HK-2 (cell line): Measurements from ENCODE around the gene CORO2B.
"Not testable (repeated sequence)": the region's sequence is repeated elsewhere in the genome, so short reads cannot be mapped to it uniquely, and the experiment has no call there.

Experiments
- DNase-seq: peaks from one replicate; pipeline ENCODE4 v3.0.0-alpha.2; 2018; ENCODE audit not compliant: unreplicated experiment

The CORO2B gene

DNA sequence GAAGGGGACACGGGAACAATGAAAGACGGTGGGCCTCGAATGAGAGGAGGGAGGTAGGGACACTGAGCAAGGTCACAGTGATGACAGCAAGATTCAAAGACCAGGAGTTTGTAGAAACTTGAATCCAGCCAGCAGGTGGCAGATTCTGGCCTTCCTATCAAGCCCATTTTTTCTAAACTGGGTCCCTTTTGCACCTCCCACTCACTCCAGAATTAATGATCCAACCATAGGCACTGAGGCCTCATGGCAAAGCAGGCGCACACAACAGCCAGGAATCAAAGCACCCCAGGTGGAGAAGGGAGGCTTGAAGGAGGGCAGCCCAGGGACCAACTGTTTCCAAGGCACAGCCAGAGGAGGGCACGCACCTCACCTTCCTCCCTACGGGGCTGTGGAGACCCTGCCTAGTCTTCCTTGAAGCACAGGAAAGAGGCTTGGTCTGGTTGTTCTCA is 151.7 kb downstream of the CORO2B start:
- DNase-seq = peak; percentile 5

DNA sequence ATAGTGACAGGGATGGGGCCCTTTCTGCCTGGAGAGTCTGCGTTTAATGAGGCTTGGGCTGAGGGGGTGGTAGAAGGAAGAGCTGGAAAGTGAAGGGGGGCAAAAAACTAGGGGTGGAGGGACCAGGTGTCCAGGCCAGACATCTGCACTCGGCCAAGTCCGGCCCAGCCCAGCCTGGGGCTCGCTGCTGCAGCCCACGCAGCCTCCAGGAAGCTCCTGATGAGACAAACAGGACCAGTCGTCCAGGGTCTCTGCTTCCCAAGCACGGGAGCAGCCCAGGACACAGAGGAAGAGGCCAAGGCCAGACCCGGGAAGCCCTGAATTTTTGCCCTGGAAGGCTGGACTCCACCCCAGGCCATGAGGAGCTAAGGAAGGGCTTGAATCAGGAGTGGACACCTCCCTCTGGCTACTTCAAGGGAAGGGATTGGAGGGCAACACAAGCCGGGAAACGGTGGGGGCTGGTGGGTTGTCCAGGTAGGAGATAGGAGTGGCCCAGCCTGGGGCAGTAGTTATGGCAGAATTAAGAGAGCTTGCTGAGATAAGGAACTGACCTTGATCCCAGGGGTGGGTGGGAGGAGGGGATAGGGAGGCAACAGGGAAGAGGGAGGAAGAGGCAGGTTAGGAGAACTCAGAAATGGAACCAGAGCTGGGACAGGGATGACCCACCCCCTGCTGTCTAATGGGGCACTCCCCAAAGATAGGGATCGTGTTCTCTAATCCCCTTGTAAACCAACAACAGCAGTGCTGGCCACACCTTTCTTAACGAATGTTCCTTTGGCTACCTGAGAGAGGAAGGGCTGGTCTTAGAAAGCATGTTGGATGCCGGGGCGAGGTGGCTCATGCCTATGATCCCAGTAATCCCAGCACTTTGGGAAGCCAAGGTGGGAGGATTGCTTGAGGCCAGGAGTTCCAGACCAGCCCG is 152.4 kb downstream of the CORO2B start:
- no peak for DNase-seq

DNA sequence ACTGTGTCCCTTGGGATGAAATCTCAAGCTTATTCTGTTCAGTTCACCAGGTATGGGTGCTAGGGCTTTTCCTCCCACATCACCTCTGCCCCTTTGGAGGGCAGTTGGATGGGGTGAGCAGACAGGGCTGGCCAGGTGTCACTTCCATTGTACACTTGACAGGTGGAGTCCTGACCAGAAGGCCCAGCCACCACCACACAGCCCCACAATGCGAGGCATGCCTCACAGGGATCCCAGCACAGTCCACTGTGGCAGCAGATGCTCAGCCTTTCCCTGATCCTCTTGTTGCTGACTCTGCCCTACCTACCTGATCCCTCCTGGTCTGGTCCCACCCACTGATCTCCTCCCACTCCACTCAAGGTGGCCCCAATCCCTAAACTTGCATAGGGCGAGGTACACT is 153.7 kb downstream of the CORO2B start:
- no peak for DNase-seq

DNA sequence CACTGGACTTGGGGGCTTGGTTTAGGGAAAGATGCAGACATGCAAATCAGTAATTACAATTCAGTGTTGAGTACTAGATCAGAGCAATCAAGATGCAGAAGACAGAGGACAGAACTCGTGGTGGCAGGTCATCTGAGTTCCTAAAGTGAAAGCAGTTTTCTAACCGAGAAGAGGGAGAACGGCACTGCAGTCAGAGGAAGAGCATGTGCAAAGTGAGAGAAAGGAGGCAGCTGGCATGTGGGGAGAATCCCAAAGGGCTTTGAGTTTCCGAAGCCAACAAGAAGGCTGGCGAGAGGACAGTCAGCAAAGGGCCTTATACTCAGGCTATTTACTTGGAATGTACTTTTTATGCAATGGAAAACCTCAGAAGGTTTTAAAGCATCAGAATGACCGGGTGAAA is 154.9 kb downstream of the CORO2B start:
- DNase-seq = no peak

DNA sequence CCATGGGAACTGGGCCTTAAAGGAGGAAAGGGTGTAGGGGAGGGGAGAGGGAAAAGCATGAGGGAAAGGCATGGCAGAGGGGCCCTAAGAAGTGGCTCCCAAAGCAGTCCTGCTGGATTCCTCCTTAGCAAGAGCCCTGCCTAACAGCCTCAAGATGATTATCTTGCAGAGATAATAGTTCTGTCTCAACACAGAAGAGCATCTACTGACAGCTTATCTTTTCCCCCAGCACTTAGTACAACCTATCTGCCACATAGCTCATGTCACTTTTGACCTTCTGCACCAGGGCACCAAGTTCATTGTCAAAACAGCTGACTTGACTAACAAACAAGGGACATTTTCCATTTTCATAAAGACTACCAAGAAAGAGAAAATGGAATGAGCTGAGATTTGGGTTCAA is 155.6 kb downstream of the CORO2B start:
- no peak for DNase-seq

DNA sequence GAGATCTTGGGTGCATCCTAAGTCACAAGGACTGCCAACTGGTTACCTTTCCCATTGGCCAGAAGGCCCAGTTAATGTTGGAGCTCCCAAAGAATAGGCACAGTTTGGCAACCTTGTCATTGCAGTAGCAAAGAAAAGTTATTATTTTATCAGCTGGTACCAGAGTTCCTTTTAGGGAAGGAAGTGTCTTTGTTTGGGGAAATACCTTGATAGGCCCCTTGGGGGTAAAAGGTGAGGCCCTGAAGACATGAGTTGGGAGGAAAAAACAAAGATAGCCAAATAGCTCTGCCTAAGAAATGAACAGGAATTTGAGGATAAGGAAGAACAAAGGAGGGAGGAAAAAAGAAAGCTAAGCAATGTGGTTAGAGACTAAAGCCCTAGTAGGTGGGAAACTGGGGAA is 156.1 kb downstream of the CORO2B start:
- DNase-seq = no peak

DNA sequence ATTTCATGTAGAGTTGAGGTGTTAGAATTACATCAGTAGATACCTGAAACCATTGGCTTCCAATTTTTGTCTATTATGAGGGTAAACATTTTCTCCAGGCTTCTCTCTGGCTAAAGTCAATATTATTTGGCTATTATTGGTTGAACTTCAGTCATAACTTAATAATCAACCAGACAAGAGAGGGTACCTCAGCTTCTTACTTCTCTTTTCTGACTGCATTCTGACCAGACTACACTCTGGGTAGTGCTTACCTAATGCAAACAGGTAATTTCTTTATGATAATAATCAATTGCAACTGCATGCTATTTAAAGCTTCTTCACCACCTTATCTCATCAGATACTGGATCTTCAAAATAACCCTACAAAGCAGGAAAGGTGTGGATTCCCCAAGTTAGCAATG is 156.8 kb downstream of the CORO2B start:
- DNase-seq = no peak

DNA sequence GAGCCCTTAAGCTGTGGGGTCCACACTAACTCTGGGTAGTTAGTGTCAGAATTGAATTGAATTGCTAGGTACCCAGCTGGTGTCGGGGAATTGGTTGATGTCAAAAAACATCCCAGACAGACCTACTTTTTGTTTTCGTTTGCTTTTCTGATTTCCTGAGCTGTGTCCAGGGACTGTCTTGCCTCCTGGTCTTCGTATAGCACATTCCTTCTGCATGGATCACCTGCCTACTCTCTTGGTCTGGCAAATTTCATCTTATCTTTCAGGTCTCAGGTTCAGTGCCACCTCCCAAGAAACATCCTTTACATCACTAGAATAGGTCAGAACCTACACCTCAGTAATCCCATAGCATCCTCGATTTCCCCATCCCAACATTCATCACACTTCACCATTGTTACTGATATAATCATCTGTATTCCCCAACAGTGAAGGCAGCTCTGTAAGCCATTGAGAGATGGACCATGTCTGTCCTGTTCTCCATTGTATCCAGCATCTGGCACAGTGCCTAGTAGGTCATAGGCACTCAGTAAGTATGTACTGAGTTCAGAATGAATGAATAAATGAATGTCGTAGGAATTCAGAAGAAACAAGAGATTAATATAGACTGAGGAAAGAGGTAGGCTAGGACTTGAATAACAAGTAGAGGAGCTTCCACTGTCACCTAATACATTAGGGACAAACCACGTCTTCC is 160.7 kb downstream of the CORO2B start:
- no peak for DNase-seq

DNA sequence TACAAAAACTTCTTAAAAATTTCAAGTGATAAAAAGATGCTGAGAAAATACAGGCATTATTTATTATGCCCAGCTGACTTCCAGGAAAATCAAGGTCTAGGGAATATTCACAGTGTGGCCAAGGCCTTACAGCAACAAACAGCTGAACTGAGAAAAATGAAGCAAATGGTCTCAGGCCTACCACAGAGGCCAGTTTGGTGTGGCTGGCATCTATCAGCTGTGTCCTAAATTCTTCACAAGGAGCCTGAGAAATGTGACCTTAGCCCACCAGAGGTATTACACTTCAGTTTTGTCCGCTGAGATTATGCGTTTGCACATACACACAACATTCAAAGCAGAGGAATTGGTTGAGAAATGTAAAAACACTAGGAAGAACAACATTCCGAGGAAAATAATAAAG is 164.5 kb downstream of the CORO2B start:
- no peak for DNase-seq

DNA sequence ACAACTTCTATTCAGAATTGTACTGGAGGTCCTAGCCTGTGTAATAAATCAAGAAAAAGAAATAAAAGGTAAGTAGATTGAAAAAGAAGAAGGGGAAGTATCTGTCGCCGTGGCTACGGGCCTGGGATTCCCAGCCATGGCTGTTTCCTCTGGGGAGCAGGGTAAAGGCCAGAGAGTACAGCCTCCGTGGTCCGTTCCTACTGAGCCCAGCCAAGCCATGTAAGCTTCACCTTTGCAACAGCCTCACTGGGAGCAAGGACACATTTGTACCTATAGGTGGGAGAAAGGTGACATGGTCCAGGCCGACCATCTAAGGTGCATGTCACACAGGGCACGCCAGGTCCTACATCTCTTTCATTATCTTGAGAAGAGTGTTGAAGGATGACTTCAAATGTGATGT is 170.6 kb downstream of the CORO2B start:
- DNase-seq = no peak

DNA sequence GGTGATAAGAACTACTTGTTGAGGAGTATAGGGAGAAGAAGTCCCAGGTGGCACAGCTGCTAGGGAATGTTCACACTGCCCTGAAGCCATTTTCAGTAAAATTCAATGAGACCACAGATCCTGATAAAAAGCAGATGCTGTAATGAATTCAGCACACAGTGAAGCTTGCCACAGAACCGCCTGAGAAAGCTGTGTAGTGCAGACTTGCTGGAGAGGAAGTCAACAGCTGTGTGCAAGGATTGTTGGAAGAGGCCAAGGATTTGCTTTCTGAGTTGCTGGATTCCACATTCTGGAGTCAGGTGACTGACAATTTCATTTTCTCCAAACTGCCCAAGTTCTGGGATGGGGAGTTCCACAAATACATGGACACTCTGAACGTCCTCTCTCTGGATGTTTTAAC is 171.0 kb downstream of the CORO2B start:
- no peak for DNase-seq

DNA sequence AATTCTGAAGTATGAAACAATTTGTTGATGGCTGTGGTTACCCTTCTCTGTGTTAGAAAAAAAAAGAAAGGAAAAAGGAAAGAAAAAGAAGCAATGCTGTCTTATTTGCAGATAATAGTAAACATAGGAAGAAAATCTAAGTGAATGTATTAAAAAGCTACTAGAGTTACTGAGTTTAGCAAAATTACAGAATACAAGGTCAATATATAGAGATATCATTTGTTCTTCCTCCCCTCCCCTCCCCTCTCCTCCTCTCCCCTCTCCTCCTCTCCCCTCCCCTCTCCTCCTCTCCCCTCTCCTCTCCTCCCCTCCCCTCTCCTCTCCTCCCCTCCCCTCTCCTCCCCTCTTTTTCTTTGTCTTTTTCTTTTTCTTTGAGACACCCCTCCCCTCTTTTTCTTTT is 172.8 kb downstream of the CORO2B start:
- no peak for DNase-seq

DNA sequence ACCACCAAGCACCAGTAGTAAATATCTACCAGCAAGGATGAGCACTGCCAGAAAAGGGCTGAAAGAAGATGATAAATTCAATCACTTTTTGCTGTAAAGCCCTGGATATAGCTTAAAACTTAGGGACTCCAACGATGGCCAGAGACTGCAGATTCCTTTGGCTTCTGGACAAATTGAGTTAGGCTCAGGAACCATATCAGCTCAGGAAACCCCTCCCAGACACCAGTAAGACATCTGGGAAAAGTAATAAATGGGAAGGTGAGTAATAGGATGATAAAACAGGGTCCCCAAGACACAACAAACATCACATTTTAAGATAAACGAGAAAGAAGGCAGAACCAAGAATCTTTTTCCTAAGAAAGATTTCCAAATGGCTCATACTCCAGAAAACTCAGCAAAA is 176.9 kb downstream of the CORO2B start:
- DNase-seq = no peak

DNA sequence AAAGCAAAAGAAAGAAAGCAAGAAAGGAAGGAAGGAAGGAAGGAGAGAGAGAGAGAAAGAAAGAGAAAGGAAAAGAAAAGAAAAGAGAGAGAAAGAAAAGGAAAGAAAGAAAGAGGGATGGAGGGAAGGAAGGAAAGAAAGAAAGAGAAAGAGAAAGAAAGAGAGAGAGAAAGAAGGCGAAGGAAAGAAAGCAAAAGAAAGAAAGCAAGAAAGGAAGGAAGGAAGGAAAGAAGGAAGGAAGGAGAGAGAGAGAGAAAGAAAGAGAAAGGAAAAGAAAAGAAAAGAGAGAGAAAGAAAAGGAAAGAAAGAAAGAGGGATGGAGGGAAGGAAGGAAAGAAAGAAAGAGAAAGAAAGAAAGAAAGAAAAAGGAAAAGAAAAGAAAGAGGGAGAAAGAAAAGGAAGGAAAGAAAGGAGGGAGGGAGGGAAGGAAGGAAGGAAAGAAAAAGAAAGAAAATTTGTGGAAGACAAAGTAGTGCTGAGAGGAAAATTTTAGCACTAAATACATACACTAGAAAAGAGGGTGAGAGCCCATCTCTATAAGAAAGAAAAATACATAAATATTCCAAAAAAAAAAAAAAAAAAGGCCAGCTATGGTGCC is 181.3 kb downstream of the CORO2B start:
- not testable (repeated sequence) for DNase-seq

DNA sequence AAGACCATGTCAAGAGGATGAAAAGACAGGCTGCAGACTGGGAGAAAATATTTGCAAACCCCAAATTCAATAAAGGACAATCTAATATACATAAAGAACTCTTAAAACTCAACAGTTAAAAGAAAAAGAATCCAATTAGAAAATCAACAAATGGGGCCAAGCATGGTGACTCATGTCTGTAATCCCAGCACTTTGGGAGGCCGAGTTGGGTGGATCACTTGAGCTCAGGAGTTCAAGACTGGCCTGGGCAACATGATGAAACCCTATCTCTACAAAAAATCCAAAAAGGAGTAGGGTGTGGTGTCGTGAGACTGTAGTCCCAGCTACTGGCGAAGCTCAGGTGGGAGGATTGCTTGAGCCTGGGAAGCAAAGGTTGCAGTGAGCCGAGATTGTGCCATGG is 184.3 kb downstream of the CORO2B start:
- DNase-seq = no peak

DNA sequence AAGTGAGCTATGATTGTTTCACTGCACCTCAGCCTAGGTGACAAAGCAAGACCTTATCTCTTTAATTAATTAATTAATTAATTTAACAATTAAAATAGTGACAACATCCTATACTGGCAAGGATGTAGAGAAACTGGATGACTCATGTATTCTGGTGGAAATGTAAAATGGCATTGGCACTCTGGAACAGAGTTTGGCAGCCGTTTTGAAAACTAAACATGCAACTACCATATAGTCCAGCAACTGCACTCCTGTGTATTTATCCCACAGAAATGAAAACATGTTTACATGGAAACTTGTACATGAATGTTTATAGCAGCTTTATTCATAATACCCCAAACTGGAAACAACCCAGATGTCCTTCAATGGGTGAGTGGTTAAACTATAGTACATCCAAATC is 185.3 kb downstream of the CORO2B start:
- DNase-seq = no peak

DNA sequence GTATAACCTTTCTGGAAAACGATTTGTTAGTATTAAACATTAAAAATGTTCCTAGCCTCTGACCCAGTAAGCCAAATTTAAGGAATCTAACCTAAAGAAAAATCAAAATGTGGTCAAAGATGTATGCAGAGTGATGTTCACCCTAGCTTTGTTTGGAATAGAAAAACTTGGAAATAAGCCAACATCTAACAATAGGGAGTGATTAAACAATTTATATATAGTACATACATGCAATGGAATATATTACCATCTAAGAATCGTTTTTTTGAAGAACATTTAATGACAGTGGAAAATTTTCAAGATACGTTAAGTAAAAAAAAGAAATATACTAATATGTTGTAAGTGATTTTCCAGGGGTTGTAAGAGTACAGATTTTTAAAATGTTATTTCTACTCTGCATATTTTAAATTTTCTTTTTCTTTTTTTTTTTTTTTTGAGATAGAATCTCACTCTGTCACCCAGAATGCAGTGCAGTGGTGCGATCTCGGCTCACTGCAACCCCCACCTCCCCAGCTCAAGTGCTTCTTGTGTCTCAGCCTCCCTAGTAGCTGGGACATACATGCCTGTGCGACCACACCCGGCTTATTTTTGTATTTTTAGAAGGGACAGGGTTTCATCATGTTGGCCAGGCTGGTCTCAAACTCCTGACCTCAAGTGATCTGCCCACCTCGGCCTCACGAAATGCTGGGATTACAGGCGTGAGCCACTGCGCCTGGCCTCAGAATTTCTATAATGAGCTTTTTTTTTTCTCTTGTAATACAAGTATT is 187.0 kb downstream of the CORO2B start:
- no peak for DNase-seq

DNA sequence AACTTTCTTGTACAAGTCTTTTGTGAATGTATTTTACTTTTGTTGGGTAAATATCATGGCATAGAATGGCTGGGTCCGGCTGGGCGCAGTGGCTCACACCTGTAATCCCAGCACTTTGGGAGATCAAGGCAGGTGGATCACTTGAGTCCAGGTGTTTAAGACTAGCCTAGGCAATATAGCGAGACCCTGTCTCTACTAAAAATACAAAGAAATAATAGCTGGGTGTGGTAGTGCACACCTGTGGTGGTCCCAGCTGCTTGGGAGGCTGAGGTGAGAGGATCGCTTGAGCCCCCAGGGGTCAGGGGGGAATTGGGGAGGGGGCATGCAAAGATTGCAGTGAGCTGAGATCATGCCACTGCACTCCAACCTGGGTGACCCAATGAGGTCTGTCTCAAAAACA is 189.0 kb downstream of the CORO2B start:
- DNase-seq = no peak

DNA sequence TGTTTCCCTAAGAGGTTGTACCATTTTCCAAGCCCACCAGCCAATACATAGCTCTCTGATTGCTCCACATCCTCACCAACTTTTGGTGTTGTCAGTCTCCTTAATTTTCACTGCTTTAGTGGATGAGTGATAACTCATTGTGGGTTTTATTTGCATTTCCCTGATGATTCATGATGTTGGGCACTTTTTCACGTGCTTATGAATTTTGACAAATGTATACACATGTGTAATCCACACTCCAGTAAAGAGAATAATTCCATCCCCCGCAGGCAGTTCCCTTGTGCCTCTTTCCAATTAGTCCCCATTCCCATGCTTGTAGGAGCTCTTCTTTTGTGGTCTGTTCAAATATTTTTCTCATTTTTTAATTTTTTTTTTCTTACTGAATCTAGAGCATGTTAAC is 189.5 kb downstream of the CORO2B start:
- DNase-seq = no peak

DNA sequence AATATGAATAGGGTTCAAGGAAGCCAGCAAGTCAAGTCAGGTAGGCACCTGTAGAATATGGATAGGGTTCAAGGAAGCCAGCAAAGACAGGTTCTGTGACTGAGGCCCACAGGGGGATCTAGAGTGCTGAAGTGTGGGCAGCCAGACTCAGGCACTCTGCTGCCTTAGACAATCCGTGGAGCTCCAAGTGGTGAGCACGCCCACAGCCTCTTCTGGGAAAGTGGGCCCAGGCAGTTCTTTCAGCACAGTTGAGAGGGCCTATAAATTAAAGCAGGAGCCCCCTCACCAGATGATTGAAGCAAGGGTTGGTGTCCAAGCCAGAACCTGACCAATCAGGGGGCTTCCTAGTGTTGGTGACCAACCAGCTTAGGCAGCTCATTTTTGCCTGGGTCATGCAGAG is 190.9 kb downstream of the CORO2B start:
- no peak for DNase-seq

DNA sequence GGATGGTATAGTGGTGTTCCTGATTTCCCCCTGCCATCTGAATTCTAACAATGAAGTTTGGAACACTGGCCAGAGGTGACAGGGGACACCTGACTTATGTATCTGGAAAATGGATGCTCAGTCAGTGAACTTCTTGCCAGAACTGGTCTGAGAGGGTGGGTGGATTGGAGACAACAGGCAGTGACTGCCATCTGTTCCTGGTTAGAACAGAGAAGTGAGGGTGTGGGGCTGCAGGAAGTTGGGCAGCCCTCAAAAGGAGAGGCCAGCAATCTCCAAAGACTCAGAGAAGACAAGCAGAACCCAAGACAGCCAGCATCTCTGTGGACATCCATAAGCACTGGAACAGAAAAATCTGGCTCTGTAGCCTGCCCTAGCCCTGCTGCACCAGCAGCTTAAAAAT is 191.4 kb downstream of the CORO2B start:
- DNase-seq = no peak

DNA sequence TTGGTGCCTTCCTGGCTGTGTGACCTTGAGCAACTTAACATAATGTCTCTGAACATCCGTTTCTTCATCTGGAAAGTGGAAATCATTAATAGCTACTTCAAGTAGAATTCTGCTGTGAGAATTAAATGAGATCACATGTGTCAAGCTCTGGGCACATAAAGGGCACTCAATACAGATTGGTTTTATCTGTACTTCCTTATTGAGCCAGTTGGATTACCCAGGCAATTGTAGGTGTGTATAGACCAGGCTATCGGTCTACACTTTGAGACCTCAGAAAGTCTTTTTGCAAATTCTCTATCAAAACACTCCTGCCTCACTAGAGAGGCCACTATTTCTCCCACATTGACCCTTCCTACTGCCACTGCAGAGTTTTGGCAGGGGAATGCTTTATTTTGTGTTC is 194.2 kb downstream of the CORO2B start:
- DNase-seq = no peak
